ENCODE measurements around the gene EPS8L1.

Gene EPS8L1

DNA sequence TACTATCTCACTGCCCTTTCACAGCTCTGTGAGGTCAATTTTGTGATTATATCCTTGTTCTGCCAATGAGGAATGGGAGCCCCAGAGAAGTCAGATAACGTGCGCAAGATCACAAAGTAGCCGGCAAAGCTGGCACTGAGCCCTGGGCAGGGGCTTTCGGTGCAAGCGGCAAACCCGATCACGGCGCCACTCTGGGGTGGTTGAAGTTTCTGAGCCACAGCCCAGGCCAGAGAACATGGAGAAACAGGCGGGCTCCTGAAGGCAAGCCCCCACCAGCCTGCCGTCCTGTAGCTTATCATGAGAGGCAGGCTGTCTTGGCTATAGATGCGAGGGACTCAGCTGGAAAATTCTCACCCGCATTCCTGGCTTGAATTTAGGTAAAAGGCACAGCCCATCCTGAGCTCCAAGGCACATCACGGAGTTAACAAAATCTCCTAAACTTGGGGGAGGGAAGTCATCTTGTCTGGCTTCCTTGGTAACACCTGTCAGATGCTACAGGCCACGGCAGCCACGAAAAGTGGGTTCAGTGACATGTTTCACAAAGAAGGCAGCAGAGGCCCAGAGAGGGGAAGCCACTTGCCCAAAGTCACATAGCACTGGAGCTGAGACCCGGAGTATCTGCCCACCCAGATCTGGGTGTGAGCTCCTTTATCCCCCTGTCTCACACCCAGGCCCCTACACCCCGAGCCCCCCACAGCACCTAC, 60.9 kb downstream of the EPS8L1 start:
- no peak for TF ChIP-seq CEBPB (IDR thresholded peaks at IDR 0.05)
- TF ChIP-seq EP300 (IDR thresholded peaks at IDR 0.05; ENCODE audit: borderline replicate concordance), result no peak
- no peak for TF ChIP-seq YY1 (IDR thresholded peaks at IDR 0.05; ENCODE audit: low read depth)
- no peak for TF ChIP-seq RAD21 (IDR thresholded peaks at IDR 0.05; ENCODE audit: low read depth)
- TF ChIP-seq ZBTB7A (IDR thresholded peaks at IDR 0.05; ENCODE audit: low read depth), result no peak
- TF ChIP-seq NFIC (IDR thresholded peaks at IDR 0.05), result no peak
- TF ChIP-seq, protein P1, sequence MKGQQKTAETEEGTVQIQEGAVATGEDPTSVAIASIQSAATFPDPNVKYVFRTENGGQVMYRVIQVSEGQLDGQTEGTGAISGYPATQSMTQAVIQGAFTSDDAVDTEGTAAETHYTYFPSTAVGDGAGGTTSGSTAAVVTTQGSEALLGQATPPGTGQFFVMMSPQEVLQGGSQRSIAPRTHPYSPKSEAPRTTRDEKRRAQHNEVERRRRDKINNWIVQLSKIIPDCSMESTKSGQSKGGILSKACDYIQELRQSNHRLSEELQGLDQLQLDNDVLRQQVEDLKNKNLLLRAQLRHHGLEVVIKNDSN (IDR thresholded peaks at IDR 0.05), result no peak
- TF ChIP-seq TAF1 (IDR thresholded peaks at IDR 0.05; ENCODE audit: low read depth), result no peak
- no peak for TF ChIP-seq EGR1 (IDR thresholded peaks at IDR 0.05)
- no peak for TF ChIP-seq TEAD4 (IDR thresholded peaks at IDR 0.05)

Measured in Ishikawa (cell line).